HG02642 (cell line): Measurements from ENCODE around the gene BTN1A1.

ENCODE experiments used
- ATAC-seq: cut with Tn5 transposase; IDR thresholded peaks from one replicate; pipeline ENCODE4 v1.9.1; 2021; ENCODE audit warnings: mild to moderate bottlenecking; ENCODE audit not compliant: unreplicated experiment, poor library complexity

The BTN1A1 gene

DNA sequence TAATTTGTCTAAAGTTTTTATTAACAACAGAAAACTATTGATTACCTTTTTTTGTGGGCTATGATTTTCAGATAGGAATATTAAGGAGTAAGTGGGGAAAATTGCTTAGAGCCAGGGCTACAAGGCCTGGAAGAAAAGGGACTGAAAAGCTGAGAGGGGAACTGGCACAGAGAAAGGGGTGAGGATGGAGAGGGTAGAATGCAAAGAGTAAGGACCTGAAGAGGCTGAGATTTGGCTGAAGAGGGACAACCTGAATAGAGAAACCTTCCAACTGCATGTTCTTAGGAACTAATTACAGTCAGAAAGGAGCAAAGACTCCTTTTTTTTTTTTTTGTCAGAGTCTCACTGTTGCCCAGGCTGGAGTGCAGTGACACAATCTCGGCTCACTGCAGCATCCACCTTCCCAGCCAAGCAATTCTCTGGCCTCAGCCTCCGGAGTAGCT is 25.6 kb upstream of the BTN1A1 start:
- no peak for ATAC-seq

- no peak for ATAC-seq
Observed at GRCh38 chr6:26475823-26476729, 24.0 kb upstream of the BTN1A1 start.

- ATAC-seq = no peak
Observed at GRCh38 chr6:26476896-26477295, 23.2 kb upstream of the BTN1A1 start.

DNA sequence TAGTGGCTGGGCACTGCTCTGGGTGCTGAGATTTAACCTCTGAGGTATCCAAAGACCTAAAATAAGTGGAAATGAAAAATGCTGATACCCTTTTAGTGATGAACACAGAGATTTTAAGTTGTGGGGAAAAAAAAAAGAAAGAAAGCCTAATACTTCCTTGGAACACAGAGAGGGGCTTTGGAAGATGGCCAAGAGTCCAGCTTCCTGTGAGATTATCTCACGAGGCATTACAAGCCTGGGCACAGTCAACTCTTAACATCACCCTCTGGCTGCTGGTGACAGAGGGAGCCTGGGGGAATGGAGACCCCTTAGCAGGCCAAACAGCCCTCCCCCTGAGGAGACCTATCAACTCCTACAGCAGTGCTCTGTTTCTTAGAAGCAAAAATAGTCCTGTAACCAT is 22.7 kb upstream of the BTN1A1 start:
- ATAC-seq = no peak

- no peak for ATAC-seq
Observed at GRCh38 chr6:26478100-26478984, 21.8 kb upstream of the BTN1A1 start.

DNA sequence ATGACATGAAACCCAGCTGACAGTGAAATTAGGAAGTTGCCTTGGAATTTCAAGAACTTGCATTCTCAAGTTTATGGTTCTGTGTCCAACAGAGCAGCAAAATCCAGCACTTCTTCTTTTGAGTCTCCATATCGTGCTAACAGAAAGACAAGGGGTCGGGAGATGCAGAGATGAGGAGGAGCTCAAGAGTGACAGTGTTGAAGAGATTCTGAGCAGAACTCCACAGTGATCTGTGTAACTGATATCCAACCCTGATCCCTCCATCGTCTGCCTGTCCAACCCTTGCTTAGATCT is 21.2 kb upstream of the BTN1A1 start:
- no peak for ATAC-seq

GRCh38 chr6:26482338-26482737 is 17.8 kb upstream of the BTN1A1 start:
- no peak for ATAC-seq

- no peak for ATAC-seq
Observed at GRCh38 chr6:26483727-26484126, 16.4 kb upstream of the BTN1A1 start.

DNA sequence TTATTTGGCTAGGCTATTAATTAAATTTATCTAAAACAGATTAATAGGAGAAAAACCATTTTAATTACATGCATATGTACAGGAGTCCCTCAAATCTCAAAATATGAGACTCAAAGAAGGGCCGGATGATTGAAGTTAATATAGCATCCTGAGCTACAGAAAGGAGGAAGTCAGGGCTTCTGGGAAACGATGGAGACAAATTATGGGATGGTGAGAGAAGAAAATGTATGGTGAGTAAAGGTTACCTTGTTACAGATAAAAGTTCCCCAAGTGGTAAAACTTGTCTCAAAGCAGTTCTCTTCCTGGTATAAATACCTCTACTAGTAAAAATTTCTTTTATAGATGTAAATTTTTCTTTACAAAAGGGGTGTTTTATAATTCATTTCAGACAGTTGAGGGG is 15.9 kb upstream of the BTN1A1 start:
- no peak for ATAC-seq

- no peak for ATAC-seq
Observed at GRCh38 chr6:26485112-26485780, 14.9 kb upstream of the BTN1A1 start.

DNA sequence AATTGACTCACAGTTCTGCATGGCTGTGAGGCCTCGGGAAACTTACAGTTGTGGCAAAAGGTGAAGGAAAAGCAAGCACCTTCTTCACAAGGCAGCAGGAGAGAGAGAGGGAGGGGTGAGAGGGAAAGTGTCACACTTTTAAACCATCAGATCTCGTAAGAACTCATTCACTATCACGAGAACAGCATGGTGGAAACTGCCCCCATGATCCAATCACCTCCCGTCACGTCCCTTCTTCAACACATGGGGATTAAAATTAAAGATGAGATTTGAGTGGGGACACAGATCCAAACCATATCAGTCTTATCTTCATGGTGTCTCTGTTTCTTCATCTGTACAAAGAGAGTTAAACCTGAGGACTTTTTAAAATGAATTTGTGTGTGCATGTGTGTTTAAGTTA is 13.7 kb upstream of the BTN1A1 start:
- ATAC-seq = no peak

DNA sequence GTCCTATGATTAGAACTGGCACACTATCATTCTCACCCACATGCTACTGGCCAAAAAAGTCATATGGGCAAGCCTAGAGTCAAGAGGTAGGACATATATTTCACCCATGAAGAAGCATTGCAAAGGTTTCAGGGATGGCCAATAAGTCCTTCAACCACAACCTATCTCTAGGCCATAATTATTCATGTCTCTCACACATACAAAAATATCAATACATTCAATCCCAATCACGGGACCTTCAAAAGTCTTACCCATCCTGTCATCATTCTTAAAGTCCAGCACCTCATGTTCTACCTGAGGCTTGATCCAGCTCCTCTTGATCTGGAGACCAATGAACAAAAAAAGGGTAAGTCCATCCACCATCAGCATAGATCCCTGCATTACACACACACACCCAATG is 12.6 kb upstream of the BTN1A1 start:
- no peak for ATAC-seq

- no peak for ATAC-seq
Observed at GRCh38 chr6:26489996-26490964, 9.8 kb upstream of the BTN1A1 start.

DNA sequence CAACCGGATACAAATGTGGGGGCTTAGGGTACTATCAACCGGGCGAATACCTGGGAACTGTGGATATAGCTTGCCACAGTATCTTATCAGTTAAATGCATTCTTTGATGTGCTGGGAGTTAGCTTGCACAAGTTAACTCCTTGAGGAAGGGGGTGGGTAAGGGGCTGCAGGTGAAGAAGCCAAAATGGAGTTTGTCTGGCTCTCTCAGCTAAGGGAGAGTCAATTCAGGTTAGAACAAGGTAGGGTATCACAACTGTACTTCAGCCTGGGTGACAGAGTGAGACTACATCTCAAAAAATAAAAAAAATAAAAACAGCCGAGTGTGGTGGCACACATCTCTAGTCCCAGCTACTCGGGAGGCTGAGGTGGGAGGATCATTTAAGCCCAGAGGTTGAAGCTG is 8.5 kb upstream of the BTN1A1 start:
- no peak for ATAC-seq

- ATAC-seq = no peak
Observed at GRCh38 chr6:26493258-26493657, 6.8 kb upstream of the BTN1A1 start.

GRCh38 chr6:26494117-26494516 is 6.0 kb upstream of the BTN1A1 start:
- ATAC-seq = no peak

GRCh38 chr6:26495281-26495680 is 4.8 kb upstream of the BTN1A1 start:
- ATAC-seq = no peak

DNA sequence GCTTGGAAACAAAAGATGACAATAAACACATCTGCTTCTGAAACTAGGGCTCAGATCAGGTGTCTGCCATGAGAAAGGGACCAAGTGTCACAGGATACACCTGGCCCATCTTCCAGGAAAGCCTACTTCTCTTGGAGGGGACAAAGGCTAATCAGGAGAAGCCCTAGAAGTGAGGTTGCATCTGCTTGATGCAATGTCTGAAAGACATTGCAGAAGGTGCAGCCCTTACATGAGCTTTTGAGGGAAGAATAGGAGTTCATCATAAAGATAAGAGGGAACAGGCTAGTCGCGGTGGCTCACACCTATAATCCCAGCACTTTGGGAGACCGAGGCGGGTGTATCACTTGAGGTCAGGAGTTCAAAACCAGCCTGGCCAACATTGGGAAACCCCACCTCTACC is 2.5 kb upstream of the BTN1A1 start:
- ATAC-seq = no peak

GRCh38 chr6:26501482-26501986 is 1.4 kb downstream of the BTN1A1 start:
- ATAC-seq = no peak

- ATAC-seq = no peak
Observed at GRCh38 chr6:26502165-26502564, 2.1 kb downstream of the BTN1A1 start.
